OCI-LY1 (cell line): ENCODE results near the gene KRTAP29-1.

Source experiments
- H2AFZ ChIP-seq: fragments of 200-600 bp; sonication (generic), shearing (Covaris generic); 2 replicates; pipeline ENCODE4 v1.6.0; 2014; ENCODE audit warnings: antibody characterized with exemption, mild to moderate bottlenecking, low read length
- H3F3A ChIP-seq: fragments of 200-600 bp; sonication (generic), shearing (Covaris generic); 2 replicates; pipeline ENCODE4 v1.6.0; 2014; ENCODE audit warnings: mild to moderate bottlenecking, antibody characterized with exemption, low read length, moderate library complexity; ENCODE audit not compliant: insufficient read depth
- H3K27ac ChIP-seq: fragments of 200-600 bp; sonication (generic); 2 replicates; pipeline ENCODE4 v1.5.1; 2014; ENCODE audit warnings: low read length, mixed run types, mild to moderate bottlenecking, low read depth; ENCODE audit not compliant: poor library complexity, severe bottlenecking
- H3K27me3 ChIP-seq: fragments of 200-600 bp; sonication (generic); 2 replicates; pipeline ENCODE4 v1.6.0; 2014; ENCODE audit warnings: antibody characterized with exemption, mild to moderate bottlenecking, low read length, moderate library complexity; ENCODE audit not compliant: insufficient read depth
- H3K36me3 ChIP-seq: fragments of 200-600 bp; sonication (generic); 2 replicates; pipeline ENCODE4 v1.6.1; 2014; ENCODE audit warnings: mild to moderate bottlenecking, antibody characterized with exemption, low read length, moderate library complexity, mixed read lengths; ENCODE audit not compliant: insufficient read depth
- H3K4me1 ChIP-seq: fragments of 200-600 bp; sonication (generic); 2 replicates; pipeline ENCODE4 v1.5.1; 2014; ENCODE audit warnings: mild to moderate bottlenecking, low read length, moderate library complexity; ENCODE audit not compliant: insufficient read depth, severe bottlenecking
- H3K4me2 ChIP-seq: fragments of 200-600 bp; sonication (generic), shearing (Covaris generic); 2 replicates; pipeline ENCODE4 v1.6.1; 2014; ENCODE audit warnings: low read length
- H3K4me3 ChIP-seq: fragments of 200-600 bp; sonication (generic); 2 replicates; pipeline ENCODE4 v1.5.1; 2014; ENCODE audit warnings: low read length, low read depth, mild to moderate bottlenecking, mixed read lengths; ENCODE audit not compliant: poor library complexity, severe bottlenecking
- H3K79me2 ChIP-seq: fragments of 200-600 bp; shearing (Covaris generic); 2 replicates; pipeline ENCODE4 v1.6.1; 2016; ENCODE audit warnings: mixed run types, low read length, mixed read lengths; ENCODE audit not compliant: insufficient read depth
- H3K9ac ChIP-seq: fragments of 200-600 bp; sonication (generic), shearing (Covaris generic); 2 replicates; pipeline ENCODE4 v1.6.1; 2014; ENCODE audit warnings: mild to moderate bottlenecking, low read length, mixed read lengths
- H3K9me2 ChIP-seq: fragments of 200-600 bp; sonication (generic), shearing (Covaris generic); 2 replicates; pipeline ENCODE4 v1.6.1; 2014; ENCODE audit warnings: low read depth, mild to moderate bottlenecking, low read length, mixed read lengths
- H3K9me3 ChIP-seq: fragments of 200-600 bp; shearing (Covaris generic); 2 replicates; pipeline ENCODE4 v1.6.1; 2014; ENCODE audit warnings: low read length, mixed read lengths
- H4K20me1 ChIP-seq: fragments of 200-600 bp; sonication (generic), shearing (Covaris generic); 2 replicates; pipeline ENCODE4 v1.6.0; 2016; ENCODE audit warnings: mild to moderate bottlenecking, low read length; ENCODE audit not compliant: insufficient read depth
- EZH2 ChIP-seq: fragments of 200-600 bp; sonication (generic), shearing (Covaris generic); IDR thresholded peaks from 2 replicates; pipeline ENCODE4 v1.8.0; 2017; ENCODE audit warnings: borderline replicate concordance, mixed run types, mild to moderate bottlenecking, antibody characterized with exemption, low read length, moderate library complexity, mixed read lengths
- TF ChIP-seq, protein P1 (sequence below): fragments of 200-600 bp; sonication (generic), shearing (Covaris generic); IDR thresholded peaks from 2 replicates; pipeline ENCODE4 v1.5.1; 2017; ENCODE audit warnings: mild to moderate bottlenecking, antibody characterized with exemption, low read length, moderate library complexity, mixed read lengths

KRTAP29-1 gene

DNA sequence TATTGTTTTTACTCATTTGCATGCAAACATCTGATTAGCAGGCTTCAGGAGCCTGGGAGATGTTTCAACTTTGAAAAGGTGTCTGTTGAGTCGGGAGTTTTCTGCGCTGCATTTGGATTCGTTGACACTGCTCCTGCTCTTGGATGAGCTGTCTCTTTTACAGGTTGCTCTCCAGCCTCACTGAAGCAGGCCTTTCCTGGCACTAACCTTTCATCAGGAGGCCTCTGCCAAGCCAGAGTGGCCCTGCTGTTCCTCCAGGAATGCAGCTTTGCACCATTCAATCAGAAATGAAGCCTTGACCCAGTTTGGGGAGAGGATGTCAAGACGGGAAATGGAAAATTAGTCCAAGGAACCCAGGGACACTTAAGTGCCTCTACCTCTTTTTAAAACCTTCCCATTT lies 330 bp upstream of the KRTAP29-1 start:
- TF ChIP-seq, protein P1, sequence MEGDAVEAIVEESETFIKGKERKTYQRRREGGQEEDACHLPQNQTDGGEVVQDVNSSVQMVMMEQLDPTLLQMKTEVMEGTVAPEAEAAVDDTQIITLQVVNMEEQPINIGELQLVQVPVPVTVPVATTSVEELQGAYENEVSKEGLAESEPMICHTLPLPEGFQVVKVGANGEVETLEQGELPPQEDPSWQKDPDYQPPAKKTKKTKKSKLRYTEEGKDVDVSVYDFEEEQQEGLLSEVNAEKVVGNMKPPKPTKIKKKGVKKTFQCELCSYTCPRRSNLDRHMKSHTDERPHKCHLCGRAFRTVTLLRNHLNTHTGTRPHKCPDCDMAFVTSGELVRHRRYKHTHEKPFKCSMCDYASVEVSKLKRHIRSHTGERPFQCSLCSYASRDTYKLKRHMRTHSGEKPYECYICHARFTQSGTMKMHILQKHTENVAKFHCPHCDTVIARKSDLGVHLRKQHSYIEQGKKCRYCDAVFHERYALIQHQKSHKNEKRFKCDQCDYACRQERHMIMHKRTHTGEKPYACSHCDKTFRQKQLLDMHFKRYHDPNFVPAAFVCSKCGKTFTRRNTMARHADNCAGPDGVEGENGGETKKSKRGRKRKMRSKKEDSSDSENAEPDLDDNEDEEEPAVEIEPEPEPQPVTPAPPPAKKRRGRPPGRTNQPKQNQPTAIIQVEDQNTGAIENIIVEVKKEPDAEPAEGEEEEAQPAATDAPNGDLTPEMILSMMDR, result no peak
- no peak for TF ChIP-seq EZH2
- Histone ChIP-seq H3K27ac (no peak overlapping the region), H4K20me1 (no peaks in the 10 kb centered on the region), H3K36me3 (no peaks in the 10 kb centered on the region), H3F3A (no peaks in the 10 kb centered on the region), H3K4me3 (no peak overlapping the region), H3K9me2 (no peaks in the 10 kb centered on the region), H3K4me1 (peaks cover 1% of the 10 kb centered on the region), H3K79me2 (no peaks in the 10 kb centered on the region), H3K9me3 (no peaks in the 10 kb centered on the region), H2AFZ (no peak overlapping the region), H3K27me3 (no peaks in the 10 kb centered on the region), H3K9ac (no peak overlapping the region), H3K4me2 (no peak overlapping the region)

DNA sequence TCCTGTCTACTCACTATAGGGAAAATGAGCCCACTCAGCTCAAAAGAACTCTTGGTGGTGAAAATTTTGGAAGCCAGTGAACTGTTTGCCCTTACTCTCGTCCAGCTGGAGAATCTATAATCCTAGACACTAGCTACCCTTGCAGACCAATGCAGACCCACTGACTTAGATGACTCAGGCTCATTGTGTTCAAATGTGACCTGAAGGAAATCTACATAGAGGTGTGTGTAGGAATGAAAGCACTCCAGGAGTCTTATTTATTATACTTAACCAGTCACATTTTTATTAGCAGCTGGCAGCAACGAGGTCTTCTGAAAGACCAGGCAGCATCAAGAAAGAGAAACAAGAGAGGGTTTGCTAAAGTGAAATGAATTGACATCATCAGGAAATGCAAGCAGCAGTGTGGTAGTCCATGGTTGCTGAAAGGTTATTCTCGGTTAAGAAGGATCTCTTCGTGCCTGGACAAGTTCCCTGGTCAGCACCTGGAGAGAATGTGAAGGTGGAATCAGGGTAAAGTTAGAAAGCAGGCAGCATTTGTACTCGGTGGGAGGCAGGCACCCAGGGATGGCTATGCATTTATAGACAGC lies 1.4 kb downstream of the KRTAP29-1 start:
- H3K9me2 ChIP-seq, result no peaks in the 10 kb centered on the region
- TF ChIP-seq, protein P1, result no peak
- TF ChIP-seq EZH2, result no peak
- H4K20me1 ChIP-seq, result no peaks in the 10 kb centered on the region
- H3K9me3 ChIP-seq, result no peaks in the 10 kb centered on the region
- no peaks in the 10 kb centered on the region for H3K79me2 ChIP-seq
- H3K9ac ChIP-seq, result no peak overlapping the region
- H3K36me3 ChIP-seq, result no peaks in the 10 kb centered on the region
- H3K4me1 ChIP-seq, result no peaks in the 10 kb centered on the region
- H3K4me2 ChIP-seq, result no peak overlapping the region
- H3F3A ChIP-seq, result no peaks in the 10 kb centered on the region
- H3K27me3 ChIP-seq, result no peaks in the 10 kb centered on the region
- no peak overlapping the region for H2AFZ ChIP-seq
- no peak overlapping the region for H3K4me3 ChIP-seq
- H3K27ac ChIP-seq, result no peak overlapping the region

DNA sequence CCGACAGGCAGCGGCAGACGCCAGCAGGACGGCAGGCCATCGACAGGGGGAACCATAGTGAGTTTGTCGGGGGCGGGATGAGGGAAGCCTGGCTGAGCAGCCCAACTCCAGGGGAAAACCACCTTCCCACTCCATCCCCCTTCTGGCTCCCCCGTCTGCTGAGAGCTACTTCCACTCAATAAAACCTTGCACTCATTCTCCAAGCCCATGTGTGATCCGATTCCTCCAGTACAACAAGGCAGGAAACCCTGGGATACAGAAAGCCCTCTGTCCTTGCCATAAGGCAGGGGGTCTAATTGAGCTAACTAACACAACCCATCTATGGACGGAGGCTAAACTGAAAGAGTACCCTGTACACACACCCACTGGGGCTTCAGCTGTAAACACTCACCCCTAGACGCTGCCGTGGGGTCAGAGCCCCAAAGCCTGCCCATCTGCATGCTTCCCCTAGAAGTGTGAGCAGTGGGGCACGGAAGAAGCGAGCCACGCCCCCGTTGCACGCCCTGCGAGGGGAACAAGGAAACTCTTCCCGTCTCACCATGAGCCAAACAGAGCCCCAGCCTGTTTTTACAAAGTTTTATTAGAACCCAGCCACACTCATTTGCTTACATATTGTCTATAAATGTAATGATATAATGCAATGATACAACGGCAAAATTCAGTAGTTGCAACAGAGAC lies 4.1 kb downstream of the KRTAP29-1 start:
- Histone ChIP-seq H4K20me1 (no peaks in the 10 kb centered on the region), H3K4me2 (no peak overlapping the region), H3K4me1 (no peaks in the 10 kb centered on the region), H3K9ac (no peak overlapping the region), H3K27ac (no peak overlapping the region), H3K9me3 (no peaks in the 10 kb centered on the region), H3K79me2 (no peaks in the 10 kb centered on the region), H3K36me3 (no peaks in the 10 kb centered on the region), H2AFZ (no peak overlapping the region), H3K4me3 (no peak overlapping the region), H3K27me3 (no peaks in the 10 kb centered on the region), H3F3A (no peaks in the 10 kb centered on the region), H3K9me2 (no peaks in the 10 kb centered on the region)
- TF ChIP-seq, protein P1, result no peak
- TF ChIP-seq EZH2, result no peak
